HepG2 (cell line): ENCODE data around the gene PPP6R2. TPM values are rescaled to one million over a fixed set of nuclear protein-coding genes. Genes with fewer than 3 reads are reported as not detected.

Experiments
- ATAC-seq: fragments of 200-7000 bp; cut with Tn5 transposase; 3 replicates; pipeline ENCODE4 v1.9.1; 2020; ENCODE audit warnings: mild to moderate bottlenecking, moderate library complexity
- BruUV-seq: library from RNA; stranded (reverse); fragments of 400-500 nt; replicated peaks from 2 replicates; lab custom pipeline; 2021; lab: Mats Ljungman, UMichigan
- CTCF ChIA-PET: fragments of 300-600 bp; formaldehyde crosslinking; extraction: SDS; loops from one replicate; lab custom pipeline; 2021; ENCODE audit warnings: low total read pairs, inconsistent platforms, low intra/inter-chr PET ratio; lab: Yijun Ruan, JAX
- POLR2A ChIA-PET: fragments of 350-600 bp; sonication (Branson Sonifier 250); formaldehyde crosslinking; loops from one replicate; lab custom pipeline; 2020; ENCODE audit warnings: antibody characterized with exemption, inconsistent platforms; lab: Yijun Ruan, JAX
- DNase-seq: peaks from one replicate; pipeline ENCODE4 v3.0.0-alpha.2; 2015; ENCODE audit warnings: low spot score
- FAIRE-seq: peaks from 3 replicates; lab custom pipeline; 2011; peaks lifted over from hg19 to GRCh38; lab: Jason Lieb, UNC
- H2AFZ ChIP-seq: one replicate; pipeline ENCODE4 v1.6.1; 2011; ENCODE audit warnings: low read length, inconsistent platforms
- H3K27ac ChIP-seq: fragments of 300-600 bp; 3 replicates; pipeline ENCODE4 v1.8.0; 2011; ENCODE audit warnings: mixed run types, mild to moderate bottlenecking, mixed read lengths, low read length, inconsistent platforms; ENCODE audit not compliant: insufficient read depth; ENCODE audit errors: extremely low read length
- H3K27me3 ChIP-seq, 2 experiments: fragments of 200-600 bp in 1 of 2; 2 replicates in 1 of 2; 3 replicates in 1 of 2; pipeline versions ENCODE4 v1.6.0 to v1.8.0; 2011; ENCODE audit warnings: low read length in 2 of 2, mild to moderate bottlenecking in 2 of 2, moderate library complexity in 2 of 2, inconsistent platforms in 1 of 2; ENCODE audit not compliant: insufficient read depth in 2 of 2, control insufficient read depth in 1 of 2
- H3K36me3 ChIP-seq, 2 experiments: fragments of 200-600 bp in 1 of 2; replicated peaks in 1 of 2; 2 replicates in 1 of 2; 3 replicates in 1 of 2; pipeline versions ENCODE4 v1.5.1 to v1.8.0; 2011; ENCODE audit warnings: low read length in 2 of 2, inconsistent platforms in 1 of 2; ENCODE audit not compliant: insufficient read depth in 2 of 2, control insufficient read depth in 1 of 2
- H3K4me1 ChIP-seq: 2 replicates; pipeline ENCODE4 v1.5.1; 2012; ENCODE audit warnings: low read length, inconsistent platforms; ENCODE audit not compliant: insufficient read depth
- H3K4me2 ChIP-seq: 2 replicates; pipeline ENCODE4 v1.6.0; 2011; ENCODE audit warnings: low read depth, low read length, inconsistent platforms
- H3K4me3 ChIP-seq, 3 experiments: fragments of 200-600 bp in 1 of 3; sonication (generic), shearing (Covaris generic) in 1 of 3; replicated peaks in 1 of 3; 2 replicates each; pipeline ENCODE4 v1.5.1; 2011 to 2016; ENCODE audit warnings: low read length in 3 of 3, inconsistent platforms in 2 of 3, low read depth in 2 of 3, mild to moderate bottlenecking in 2 of 3, control low read depth in 1 of 3, mixed read lengths in 1 of 3; ENCODE audit not compliant: insufficient read depth in 1 of 3
- H3K79me2 ChIP-seq: one replicate; pipeline ENCODE4 v1.6.1; 2011; ENCODE audit warnings: low read length, inconsistent platforms; ENCODE audit not compliant: insufficient read depth
- H3K9ac ChIP-seq: 2 replicates; pipeline ENCODE4 v1.6.0; 2011; ENCODE audit warnings: mild to moderate bottlenecking, low read depth, low read length, inconsistent platforms; ENCODE audit not compliant: insufficient read depth
- H3K9me3 ChIP-seq: 2 replicates; pipeline ENCODE4 v1.5.1; 2012; ENCODE audit warnings: mild to moderate bottlenecking, low read length
- H4K20me1 ChIP-seq: 2 replicates; pipeline ENCODE4 v1.6.0; 2011; ENCODE audit warnings: inconsistent platforms, mild to moderate bottlenecking, low read length, moderate library complexity; ENCODE audit not compliant: insufficient read depth
- EHMT2 ChIP-seq: fragments of 200-600 bp; sonication (generic); IDR thresholded peaks from 2 replicates; pipeline ENCODE4 v1.7.0; 2017; ENCODE audit warnings: antibody characterized with exemption, low read depth, low read length, borderline replicate concordance
- HIVEP1 ChIP-seq: sonication (generic); formaldehyde crosslinking; IDR thresholded peaks from 2 replicates; pipeline ENCODE4 v1.4.0; 2020; ENCODE audit warnings: mild to moderate bottlenecking, missing genetic modification reagents
- IRX3 ChIP-seq: sonication (generic); formaldehyde crosslinking; IDR thresholded peaks from 2 replicates; pipeline ENCODE4 v1.8.1; 2023; ENCODE audit warnings: mild to moderate bottlenecking, low read depth, missing genetic modification reagents, borderline replicate concordance
- PAXIP1 ChIP-seq: sonication (generic); formaldehyde crosslinking; conservative IDR thresholded peaks from 2 replicates; pipeline ENCODE4 v1.4.0; 2020; ENCODE audit warnings: mild to moderate bottlenecking, missing genetic modification reagents, moderate library complexity
- RFX5 ChIP-seq: IDR thresholded peaks from 2 replicates; pipeline ENCODE4 v1.6.1; 2011; ENCODE audit warnings: low read depth, low read length, improper control_type of control experiment
- ZNF274 ChIP-seq: sonication (generic); formaldehyde crosslinking; IDR thresholded peaks from 2 replicates; pipeline ENCODE4 v1.5.1; 2020; ENCODE audit warnings: mild to moderate bottlenecking, missing genetic modification reagents
- ZNF503 ChIP-seq: sonication (generic); formaldehyde crosslinking; IDR thresholded peaks from 2 replicates; pipeline ENCODE4 v1.4.0; 2020; ENCODE audit warnings: missing genetic modification reagents
- ZNF609 ChIP-seq: sonication (generic); formaldehyde crosslinking; IDR thresholded peaks from 2 replicates; pipeline ENCODE4 v1.4.0; 2020; ENCODE audit warnings: mild to moderate bottlenecking, missing genetic modification reagents, borderline replicate concordance
- ZSCAN21 ChIP-seq: sonication (generic); formaldehyde crosslinking; IDR thresholded peaks from 2 replicates; pipeline ENCODE4 v1.8.0; 2022; ENCODE audit warnings: mild to moderate bottlenecking, missing genetic modification reagents, moderate library complexity, borderline replicate concordance
- WGBS: methylation state at CpG from one replicate; pipeline ENCODE4 v1.1.6; 2017; ENCODE audit warnings: low lambda C conversion rate; 5-methylcytosine and 5-hydroxymethylcytosine counted together
- in situ Hi-C: cut with HindIII; loops from 2 replicates; pipeline ENCODE4 v1.10.0; 2017; ENCODE audit warnings: low pct_unique_long_range_greater_than_20kb; ENCODE audit not compliant: extremely low pct_ligation_motif_present
- intact Hi-C: fragments of 100-400 bp; cut with micrococcal nuclease; formaldehyde crosslinking; loops from one replicate; pipeline ENCODE4 v1.10.0; 2022; ENCODE audit not compliant: unreplicated experiment
- polyA plus RNA-seq, 8 experiments: library from polyadenylated mRNA; depleted of rRNA in 3 of 8; stranded (reverse) in 7 of 8; unstranded in 1 of 8; fragments of >200 nt; fragmentation: Illumina TruSeq in 4 of 8; extraction: Trizol in 4 of 8; gene quantifications; 2 replicates each; pipeline versions ENCODE4 v1.2.1 to v1.2.3, GENCODE V29; 2011 to 2016; ENCODE audit warnings: low read depth in 4 of 8, missing spikeins in 1 of 8, mixed read lengths in 1 of 8; ENCODE audit not compliant: insufficient read depth in 1 of 8
- total RNA-seq, 5 experiments: library from RNA; depleted of rRNA; stranded (reverse); fragments of >200 nt; fragmentation: Illumina TruSeq; extraction: Trizol; gene quantifications; 2 replicates each; pipeline ENCODE4 v1.2.3, GENCODE V29; 2016; ENCODE audit warnings: low read depth in 1 of 5

The PPP6R2 gene
- total and polyA plus RNA-seq, 2 of the 13 experiments (the other 11 are each of a cell fraction or from before 2014, with no cell fraction given): 55.0 to 102 TPM

- no peak for FAIRE-seq
- Histone ChIP-seq H3K27me3 (peaks cover 0 to 4% of the 10 kb centered on the region in 2 experiments; a peak in 1 of 5 replicates), H3K36me3 (no peaks in the 10 kb centered on the region), H4K20me1 (no peaks in the 10 kb centered on the region; the same call in 1 of the 2 replicates), H2AFZ (no peak overlapping the region), H3K4me2 (peak overlapping the region; percentile 77), H3K9ac (peak overlapping the region; percentile 76), H3K79me2 (no peaks in the 10 kb centered on the region), H3K27ac (peak overlapping the region; percentile 31), H3K9me3 (no peaks in the 10 kb centered on the region), H3K4me3 (peak overlapping the region; percentile 75 to 76 (median 75)), H3K4me1 (peaks cover 59% of the 10 kb centered on the region)
- ATAC-seq: peak; percentile 9
- WGBS: 90% methylated on average over 9 of the region's 35 CpGs
- BruUV-seq: no TSS peak
- ChIA-PET POLR2A (interaction anchor here (0.7 to 2.1 kb wide), 5 partner anchors 12 to 43 kb away, joined by 3 to 5 read pairs (median 4); partner anchors contain the start of genes LMF2, NCAPH2 and SCO2), CTCF (no interaction called here)
- intact Hi-C loops (no loop called here), in situ Hi-C loops (no loop called here)
- DNase-seq: no peak
- TF ChIP-seq EHMT2 (no peak), ZNF503 (CRISPR knock-in tag) (no peak), RFX5 (no peak), ZSCAN21 (CRISPR knock-in tag) (no peak), PAXIP1 (CRISPR knock-in tag) (no peak), HIVEP1 (CRISPR knock-in tag) (0 out of 2 replicates have a peak, but pooled peaks have one; percentile 43), IRX3 (CRISPR knock-in tag) (no peak), ZNF609 (CRISPR knock-in tag) (no peak), ZNF274 (CRISPR knock-in tag) (peak; percentile 33; the same call in 1 of the 2 replicates)
These were observed 139.3 kb downstream of the PPP6R2 start for GRCh38 chr22:50482107-50483074.
